Neural crest cell (in vitro differentiated cells): ENCODE data around the gene CREB3L2. TPM values are rescaled to one million over a fixed set of nuclear protein-coding genes. Genes with fewer than 3 reads are reported as not detected.

Experiments
- DNase-seq: peaks from one replicate; pipeline ENCODE4 v3.0.0; 2021; ENCODE audit warnings: low read depth, mixed read lengths, low spot score
- H3K27ac Mint-ChIP-seq: one replicate; pipeline ENCODE4 v1.8.0; 2021; ENCODE audit warnings: mild to moderate bottlenecking, mixed read lengths; ENCODE audit not compliant: unreplicated experiment
- H3K27me3 Mint-ChIP-seq: 2 replicates; pipeline ENCODE4 v1.8.0; 2021; ENCODE audit warnings: low read depth, mild to moderate bottlenecking, mixed read lengths
- H3K36me3 Mint-ChIP-seq: 2 replicates; pipeline ENCODE4 v1.8.0; 2021; ENCODE audit warnings: low read depth, mild to moderate bottlenecking, mixed read lengths
- H3K4me1 Mint-ChIP-seq: 2 replicates; pipeline ENCODE4 v1.8.0; 2021; ENCODE audit warnings: mixed read lengths
- H3K4me3 Mint-ChIP-seq: one replicate; pipeline ENCODE4 v1.8.0; 2021; ENCODE audit warnings: mild to moderate bottlenecking, mixed read lengths
- H3K9me3 Mint-ChIP-seq: 2 replicates; pipeline ENCODE4 v1.8.0; 2021; ENCODE audit warnings: mixed read lengths
- total RNA-seq: library from RNA; stranded (reverse); gene quantifications from 2 replicates; pipeline ENCODE4 v1.2.1, GENCODE V29; 2021
- TF ChIP-seq, protein P1 (sequence below): fragments of 200-600 bp; sonication (generic); conservative IDR thresholded peaks from 2 replicates; pipeline ENCODE4 v1.5.0; 2021; ENCODE audit warnings: antibody characterized with exemption, mild to moderate bottlenecking

Gene CREB3L2
- total RNA-seq, 1 donor from 2014 or later, result 51.9 TPM

DNA sequence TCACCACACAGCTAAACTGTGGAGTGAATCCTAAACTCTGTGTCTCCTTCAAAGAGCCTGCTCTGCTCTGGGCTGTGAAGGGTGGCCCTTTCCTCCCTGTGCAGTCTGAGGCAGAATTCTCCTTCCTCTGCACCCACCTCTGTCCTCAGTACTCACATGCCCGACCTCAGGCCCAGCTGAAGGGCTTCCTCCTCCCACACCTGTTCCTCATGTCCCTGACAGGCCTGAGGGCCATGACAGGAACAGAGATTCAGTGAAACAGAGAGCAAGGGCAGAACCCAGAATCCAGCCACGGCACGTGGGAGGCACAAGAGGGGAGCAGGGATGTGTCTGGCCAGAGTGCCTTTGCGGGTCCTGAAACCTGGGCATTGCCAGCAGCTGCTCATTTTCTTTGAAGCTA lies 13.9 kb downstream of the CREB3L2 start:
- Mint-ChIP-seq H3K27me3 (no peaks in the 10 kb centered on the region), H3K4me3 (no peak overlapping the region), H3K9me3 (no peaks in the 10 kb centered on the region), H3K36me3 (peaks cover 20% of the 10 kb centered on the region), H3K4me1 (peaks cover 53% of the 10 kb centered on the region), H3K27ac (peak overlapping the region; percentile 38)
- TF ChIP-seq, protein P1, sequence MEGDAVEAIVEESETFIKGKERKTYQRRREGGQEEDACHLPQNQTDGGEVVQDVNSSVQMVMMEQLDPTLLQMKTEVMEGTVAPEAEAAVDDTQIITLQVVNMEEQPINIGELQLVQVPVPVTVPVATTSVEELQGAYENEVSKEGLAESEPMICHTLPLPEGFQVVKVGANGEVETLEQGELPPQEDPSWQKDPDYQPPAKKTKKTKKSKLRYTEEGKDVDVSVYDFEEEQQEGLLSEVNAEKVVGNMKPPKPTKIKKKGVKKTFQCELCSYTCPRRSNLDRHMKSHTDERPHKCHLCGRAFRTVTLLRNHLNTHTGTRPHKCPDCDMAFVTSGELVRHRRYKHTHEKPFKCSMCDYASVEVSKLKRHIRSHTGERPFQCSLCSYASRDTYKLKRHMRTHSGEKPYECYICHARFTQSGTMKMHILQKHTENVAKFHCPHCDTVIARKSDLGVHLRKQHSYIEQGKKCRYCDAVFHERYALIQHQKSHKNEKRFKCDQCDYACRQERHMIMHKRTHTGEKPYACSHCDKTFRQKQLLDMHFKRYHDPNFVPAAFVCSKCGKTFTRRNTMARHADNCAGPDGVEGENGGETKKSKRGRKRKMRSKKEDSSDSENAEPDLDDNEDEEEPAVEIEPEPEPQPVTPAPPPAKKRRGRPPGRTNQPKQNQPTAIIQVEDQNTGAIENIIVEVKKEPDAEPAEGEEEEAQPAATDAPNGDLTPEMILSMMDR, result no peak
- DNase-seq, result no peak

GRCh38 chr7:137987563-137987962 lies 14.3 kb downstream of the CREB3L2 start:
- no peak for DNase-seq
- Mint-ChIP-seq H3K4me3 (no peak overlapping the region), H3K27me3 (no peaks in the 10 kb centered on the region), H3K4me1 (peaks cover 51% of the 10 kb centered on the region), H3K9me3 (peaks cover 2% of the 10 kb centered on the region), H3K36me3 (peaks cover 24% of the 10 kb centered on the region), H3K27ac (no peak overlapping the region)
- TF ChIP-seq, protein P1, result no peak

- TF ChIP-seq, protein P1, result no peak
- Mint-ChIP-seq H3K36me3 (peaks cover 25% of the 10 kb centered on the region), H3K4me3 (no peak overlapping the region), H3K27me3 (no peaks in the 10 kb centered on the region), H3K4me1 (peaks cover 47% of the 10 kb centered on the region), H3K9me3 (peaks cover 4% of the 10 kb centered on the region), H3K27ac (no peak overlapping the region)
- no peak for DNase-seq
Measured at GRCh38 chr7:137987018-137987349, 14.9 kb downstream of the CREB3L2 start.

DNA sequence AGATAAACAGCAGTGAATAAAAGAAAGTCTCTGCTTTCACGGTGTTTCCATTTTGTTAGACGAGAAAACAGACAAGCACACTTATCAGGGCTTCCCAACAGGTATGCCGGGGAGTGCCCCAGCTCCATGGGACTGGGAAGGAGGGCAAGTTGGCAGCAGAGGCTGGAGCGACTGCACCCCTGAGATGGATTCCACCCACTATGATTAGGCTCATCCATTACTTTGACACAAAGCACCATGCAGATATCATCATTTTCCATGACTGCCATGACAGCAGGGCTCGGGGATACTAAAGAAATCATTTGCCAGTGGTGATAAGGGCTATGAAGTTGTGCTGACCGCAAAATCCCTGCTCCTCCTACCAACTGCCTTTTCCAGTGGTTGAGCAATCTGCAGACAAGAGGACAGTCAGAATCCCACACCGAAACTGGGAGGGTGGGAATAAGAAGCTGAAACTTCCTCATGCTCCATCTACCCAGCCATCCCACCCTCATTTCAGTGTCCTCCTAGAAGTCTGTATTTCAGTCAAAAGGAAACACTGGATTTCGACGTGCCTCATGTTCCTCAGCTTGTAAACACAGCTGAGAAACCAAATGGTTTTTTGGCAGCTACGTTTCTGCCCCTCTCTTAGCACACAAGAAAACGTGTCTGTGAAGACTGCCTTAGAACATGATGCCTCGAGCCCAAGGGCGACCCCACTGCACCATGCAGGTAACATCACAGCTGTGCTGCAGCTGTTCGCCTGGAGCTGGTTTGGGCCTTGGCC lies 15.5 kb downstream of the CREB3L2 start:
- peaks cover 23% of the 10 kb centered on the region for H3K36me3 Mint-ChIP-seq
- H3K4me3 Mint-ChIP-seq, result no peak overlapping the region
- TF ChIP-seq, protein P1, result no peak
- peaks cover 4% of the 10 kb centered on the region for H3K9me3 Mint-ChIP-seq
- no peak overlapping the region for H3K27ac Mint-ChIP-seq
- no peaks in the 10 kb centered on the region for H3K27me3 Mint-ChIP-seq
- no peak for DNase-seq
- peaks cover 48% of the 10 kb centered on the region for H3K4me1 Mint-ChIP-seq

- peaks cover 4% of the 10 kb centered on the region for H3K9me3 Mint-ChIP-seq
- peaks cover 54% of the 10 kb centered on the region for H3K4me1 Mint-ChIP-seq
- H3K27ac Mint-ChIP-seq, result peak overlapping the region; percentile 57
- no peak for DNase-seq
- H3K27me3 Mint-ChIP-seq, result no peaks in the 10 kb centered on the region
- peaks cover 24% of the 10 kb centered on the region for H3K36me3 Mint-ChIP-seq
- H3K4me3 Mint-ChIP-seq, result no peak overlapping the region
- TF ChIP-seq, protein P1, result no peak
Measured at GRCh38 chr7:137985897-137986251, 16.0 kb downstream of the CREB3L2 start.
